NCI-H82 treated with DMSO at 0.1 percent for 48 hours (cell line): ENCODE data around the gene DNMT3L.
"Not testable (repeated sequence)": the region's sequence is repeated elsewhere in the genome, so short reads cannot be mapped to it uniquely, and the experiment has no call there.

Source experiments
- DNase-seq: peaks from one replicate; lab custom pipeline; 2025; ENCODE audit not compliant: unreplicated experiment; lab: John Stamatoyannopoulos, UW

The DNMT3L gene

DNA sequence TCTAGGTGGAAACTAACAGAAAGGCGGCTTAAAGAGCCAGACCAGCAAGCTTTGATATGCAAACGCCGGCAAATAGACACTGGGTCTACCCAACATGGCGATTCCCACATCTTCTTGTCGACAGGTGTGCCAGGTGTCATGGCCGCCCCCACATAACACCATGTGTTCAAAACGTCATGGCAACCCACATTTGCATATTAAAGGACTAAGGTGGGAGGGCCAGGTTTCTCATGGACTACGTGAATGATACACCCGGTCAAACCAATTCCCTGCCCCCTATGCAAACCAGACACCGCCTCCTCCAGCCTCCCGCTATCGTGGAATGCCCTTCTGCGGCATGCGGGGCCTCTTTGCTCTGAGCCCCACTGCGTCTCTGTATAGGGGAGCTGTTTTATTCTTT, 62.2 kb downstream of the DNMT3L start:
- no peak for DNase-seq

DNA sequence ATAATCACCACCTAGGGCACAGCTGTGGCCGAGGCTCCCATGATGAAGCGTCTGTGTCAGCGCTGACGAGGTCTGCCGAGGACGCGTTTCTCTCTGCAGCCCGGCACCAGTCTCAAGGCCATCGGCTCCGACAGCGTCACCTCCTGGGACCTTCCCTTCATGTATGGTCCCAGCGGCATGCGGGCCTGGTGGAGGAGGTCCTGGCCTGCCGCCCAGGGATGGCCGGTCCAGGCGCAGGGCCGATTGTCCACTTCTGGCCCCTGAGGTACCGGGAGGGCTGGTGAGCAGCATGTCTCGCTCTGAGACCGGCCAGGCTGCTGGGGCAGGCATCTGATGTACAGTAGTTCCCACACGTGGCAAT, 64.6 kb downstream of the DNMT3L start:
- DNase-seq = not testable (repeated sequence)
